Lung (tissue), 12 donors: ENCODE data around the gene IRAK3. TPM values are rescaled to one million over a fixed set of nuclear protein-coding genes. Genes with fewer than 3 reads are reported as not detected.
A peak's percentile ranks its signal among the peaks of the same experiment; 100 is the strongest.

Experiments used
- ATAC-seq: fragments of 200-7000 bp; cut with Tn5 transposase; one replicate; pipeline ENCODE4 v1.9.1; 2020; ENCODE audit warnings: moderate number of reproducible peaks; ENCODE audit not compliant: insufficient read depth, low FRiP score
- DNase-seq, 3 donors: peaks; one replicate each; pipeline ENCODE4 v3.0.0-alpha.2; 2013 to 2017
- H3K27ac ChIP-seq, 2 donors: one replicate each; pipeline ENCODE4 v1.5.1; 2013; ENCODE audit warnings: mild to moderate bottlenecking in 2 of 2, moderate library complexity in 2 of 2, control low read depth in 1 of 2, inconsistent platforms in 1 of 2, low read depth in 1 of 2, low read length in 1 of 2
- H3K27me3 ChIP-seq, 3 donors: one replicate each; pipeline ENCODE4 v1.5.1; 2013; ENCODE audit warnings: low read length in 2 of 3; ENCODE audit not compliant: control insufficient read depth in 3 of 3, insufficient read depth in 3 of 3
- H3K36me3 ChIP-seq, 4 donors: one replicate each; pipeline ENCODE4 v1.5.1; 2013; ENCODE audit warnings: low read length in 4 of 4, mild to moderate bottlenecking in 1 of 4, moderate library complexity in 1 of 4; ENCODE audit not compliant: control insufficient read depth in 4 of 4, insufficient read depth in 4 of 4
- H3K4me1 ChIP-seq, 5 donors: one replicate each; pipeline ENCODE4 v1.5.1; 2013; ENCODE audit warnings: low read length in 5 of 5, mild to moderate bottlenecking in 2 of 5, moderate library complexity in 1 of 5; ENCODE audit not compliant: control insufficient read depth in 5 of 5, insufficient read depth in 5 of 5
- H3K4me3 ChIP-seq: one replicate; pipeline ENCODE4 v1.5.1; 2013; ENCODE audit warnings: mild to moderate bottlenecking, control low read depth, moderate library complexity
- H3K9ac ChIP-seq, 2 donors: one replicate each; pipeline ENCODE4 v1.5.1; 2013; ENCODE audit warnings: low read length in 2 of 2, control low read depth in 1 of 2; ENCODE audit not compliant: insufficient read depth in 1 of 2
- H3K9me3 ChIP-seq, 4 donors: one replicate each; pipeline ENCODE4 v1.5.1; 2013; ENCODE audit warnings: low read length in 3 of 4, mild to moderate bottlenecking in 1 of 4, moderate library complexity in 1 of 4; ENCODE audit not compliant: control insufficient read depth in 4 of 4, insufficient read depth in 3 of 4
- CTCF ChIP-seq: IDR thresholded peaks from 2 replicates; pipeline ENCODE4 v1.5.1; 2012; ENCODE audit warnings: mild to moderate bottlenecking; ENCODE audit errors: control extremely low read depth, extremely low read depth
- WGBS, 2 donors: extraction: QIAGEN DNeasy Blood & Tissue Kit; methylation state at CpG; one replicate each; pipeline ENCODE4 v1.1.7; 2013; 5-methylcytosine and 5-hydroxymethylcytosine counted together
- polyA plus RNA-seq, 2 donors: library from polyadenylated mRNA; stranded (reverse); fragments of 200-250 nt; gene quantifications; one replicate each; pipeline ENCODE4 v1.2.1, GENCODE V29; 2013
- total RNA-seq, 2 donors: library from RNA; depleted of rRNA in 1 of 2; stranded (reverse); fragments of >200 nt in 1 of 2; gene quantifications; one replicate each; pipeline ENCODE4 v1.2.1, GENCODE V29; 2014 to 2021
- donor health status: control.
- donor health status: control.
- donor health status: Bipolar disorder and iron deficiency.
- donor health status: healthy.
- donor health status: DM: yes; HTN: yes; CAD: no.

The IRAK3 gene
- total and polyA plus RNA-seq, 4 donors = 7.8 to 77.2 (median 51.2) TPM

- ATAC-seq = no peak
- H3K27ac ChIP-seq = peak overlapping the region in 1 of 2 donors; percentile 71
Measured at GRCh38 chr12:66187821-66188220, 1.2 kb upstream of the IRAK3 start.

GRCh38 chr12:66189486-66189843 lies 451 bp downstream of the IRAK3 start:
- ATAC-seq = no peak
- peaks cover 0 to 2% (median 0%) of the 10 kb centered on the region in 3 donors for H3K27me3 ChIP-seq
- H3K9ac ChIP-seq = peak overlapping the region in 1 of 2 donors; percentile 65
- TF ChIP-seq CTCF = no peak
- no peaks in the 10 kb centered on the region for H3K9me3 ChIP-seq
- peak overlapping the region; percentile 90 to 93 for H3K27ac ChIP-seq
- no peak for DNase-seq
- peaks cover 0 to 6% (median 2%) of the 10 kb centered on the region in 4 donors for H3K36me3 ChIP-seq
- peaks cover 0 to 32% (median 8%) of the 10 kb centered on the region in 5 donors for H3K4me1 ChIP-seq
- WGBS, 2 donors = 3 to 11% methylated on average over 16 to 18 of the region's 18 CpGs
- H3K4me3 ChIP-seq = peak overlapping the region; percentile 58

More at GRCh38 chr12:66187821-66188220, 1.2 kb upstream of the IRAK3 start:
- 51 to 77% methylated on average over 4 of the region's 4 CpGs for WGBS, 2 donors
- Histone ChIP-seq H3K4me1 (peaks cover 0 to 29% (median 8%) of the 10 kb centered on the region in 5 donors), H3K27me3 (peaks cover 0 to 2% (median 0%) of the 10 kb centered on the region in 3 donors), H3K9ac (no peak overlapping the region), H3K9me3 (no peaks in the 10 kb centered on the region), H3K4me3 (no peak overlapping the region), H3K36me3 (no peaks in the 10 kb centered on the region)
- no peak for TF ChIP-seq CTCF
- no peak for DNase-seq

GRCh38 chr12:66189889-66190288 lies 875 bp downstream of the IRAK3 start:
- peak overlapping the region; percentile 90 to 93 for H3K27ac ChIP-seq
- whole genome bisulfite sequencing, 2 donors = 30 to 51% methylated on average over 6 of the region's 6 CpGs
- H3K4me1 ChIP-seq = peaks cover 0 to 32% (median 8%) of the 10 kb centered on the region in 5 donors

More at GRCh38 chr12:66189889-66190288, 875 bp downstream of the IRAK3 start:
- Histone ChIP-seq H3K9ac (peak overlapping the region in 1 of 2 donors; percentile 65), H3K27me3 (peaks cover 0 to 2% (median 0%) of the 10 kb centered on the region in 3 donors), H3K4me3 (no peak overlapping the region), H3K9me3 (no peaks in the 10 kb centered on the region), H3K36me3 (peaks cover 0 to 6% (median 2%) of the 10 kb centered on the region in 4 donors)
- no peak for ATAC-seq
- DNase-seq = peak in 2 of 3 donors; percentile 69 to 72
- no peak for TF ChIP-seq CTCF
